Eye (tissue), 1 donor: ENCODE measurements around the gene C14orf93.

Source experiments
- DNase-seq: peaks from one replicate; pipeline ENCODE4 v3.0.0-alpha.2; 2015

The C14orf93 gene

GRCh38 chr14:23045419-23046357, 35.7 kb upstream of the C14orf93 start:
- no peak for DNase-seq

GRCh38 chr14:23044840-23045239, 34.9 kb upstream of the C14orf93 start:
- DNase-seq, result no peak

DNA sequence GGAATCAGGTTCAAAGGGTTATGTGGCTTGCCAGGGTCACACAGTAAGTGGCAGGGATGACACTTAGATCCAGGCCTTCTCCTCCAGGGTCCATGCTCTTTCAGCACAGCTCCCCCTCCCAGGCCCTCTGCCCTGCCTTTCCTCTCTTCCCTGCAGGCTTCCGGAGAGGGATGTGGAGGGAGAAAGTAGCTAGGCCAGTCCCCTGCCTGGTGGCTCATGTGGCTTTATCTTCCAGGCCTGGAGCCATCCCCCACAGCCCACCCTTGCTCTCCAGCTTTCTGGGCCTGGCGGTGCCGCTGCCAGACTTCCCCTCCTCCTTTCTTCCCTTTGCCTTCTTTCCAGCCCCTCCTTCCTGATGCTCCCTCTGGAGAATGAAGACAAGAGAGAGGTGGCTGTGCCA, 33.8 kb upstream of the C14orf93 start:
- no peak for DNase-seq

- no peak for DNase-seq
Measured at GRCh38 chr14:23043145-23043544, 33.2 kb upstream of the C14orf93 start.

GRCh38 chr14:23042162-23042965, 32.4 kb upstream of the C14orf93 start, which contains the start of gene PSMB11:
Gene PSMB11, plus strand, starts transcription at chr14:23042212. Its CDS starts 14 bp downstream, at chr14:23042226.
- no peak for DNase-seq

GRCh38 chr14:23041729-23042128, 31.8 kb upstream of the C14orf93 start:
- no peak for DNase-seq

GRCh38 chr14:23040100-23040499, 30.2 kb upstream of the C14orf93 start:
- DNase-seq, result no peak

DNA sequence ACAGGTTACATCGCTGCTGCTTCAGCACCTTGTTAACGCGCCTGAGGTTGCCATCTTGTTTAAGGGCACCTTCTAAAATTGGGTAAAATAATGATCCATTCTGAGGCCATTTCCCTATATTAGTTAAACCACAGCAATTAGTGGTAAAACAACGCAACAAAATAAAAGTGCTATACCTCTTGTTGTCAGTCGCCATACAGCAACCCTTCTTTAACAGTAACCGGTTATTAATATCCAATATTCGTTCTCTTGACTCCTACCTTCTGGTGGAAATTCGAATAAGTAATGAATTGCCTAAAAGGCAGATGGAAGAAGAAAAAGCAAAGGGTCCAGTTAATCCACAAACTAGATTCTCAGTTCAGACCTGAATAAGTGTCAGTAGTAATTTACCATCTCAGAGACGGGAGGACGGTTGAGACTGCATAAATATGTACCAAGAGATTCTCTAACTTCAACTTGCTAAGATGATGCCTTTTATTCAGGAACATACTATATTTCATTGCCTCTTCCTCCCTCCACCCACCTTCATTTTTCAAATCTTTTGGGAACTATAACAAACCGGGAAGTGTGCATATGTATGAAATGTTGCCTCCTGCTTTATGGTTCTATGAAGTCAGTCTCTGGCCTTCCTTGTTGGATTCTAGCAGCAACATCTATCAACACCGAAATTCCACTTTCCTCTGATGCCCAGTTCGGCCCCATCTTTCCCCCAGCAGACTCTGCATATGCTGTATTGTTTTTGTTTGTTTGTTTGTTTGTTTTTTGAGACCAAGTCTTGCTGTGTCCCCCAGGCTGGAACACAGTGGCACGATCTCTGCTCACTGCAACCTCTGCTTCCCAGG, 25.6 kb upstream of the C14orf93 start:
- no peak for DNase-seq

DNA sequence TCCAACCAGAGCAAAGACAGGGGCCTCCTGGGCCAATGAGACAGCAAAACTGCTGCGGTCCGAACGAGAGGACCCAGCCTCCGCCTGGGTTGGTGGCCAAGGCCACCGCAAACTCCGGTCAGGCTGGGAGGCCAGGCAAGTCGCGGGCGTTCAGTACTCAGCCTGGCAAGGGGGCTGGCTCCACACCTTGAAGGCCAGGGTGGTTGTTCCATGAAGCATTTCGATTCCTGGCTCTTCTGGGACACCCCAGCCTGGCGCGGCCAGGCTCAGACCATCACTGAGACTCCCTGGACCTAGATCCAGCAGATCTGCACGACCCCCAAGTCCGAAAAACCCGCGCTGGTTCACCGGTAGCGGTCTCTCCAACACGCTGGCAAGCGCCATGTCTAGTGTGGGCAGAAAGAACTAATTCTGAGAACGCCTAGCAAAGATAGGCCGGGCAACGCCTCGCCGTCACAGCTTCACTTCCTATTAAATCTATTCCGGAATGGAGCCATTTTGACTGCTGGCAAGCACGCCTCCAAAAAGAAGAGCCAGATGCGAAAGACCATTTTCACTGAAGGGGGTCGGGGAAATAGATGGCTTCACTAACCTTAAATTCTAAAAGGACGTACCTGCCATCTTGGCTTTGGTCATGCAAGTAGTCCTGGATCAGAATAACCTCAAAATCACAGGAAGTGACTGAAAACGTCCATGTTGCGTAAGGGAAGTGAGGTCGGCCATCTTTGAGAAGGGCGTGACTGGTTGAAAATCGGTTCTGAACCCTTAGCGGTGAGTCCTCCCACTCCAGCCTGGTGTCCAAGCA, 24.8 kb upstream of the C14orf93 start, which contains the start of gene PSMB5:
Gene PSMB5, minus strand, starts transcription at position 403 of the 805 bp plus-strand sequence. Its CDS starts 19 bp downstream, at position 384.
- DNase-seq, result peak; percentile 98

GRCh38 chr14:23033801-23034497, 24.0 kb upstream of the C14orf93 start:
- DNase-seq, result no peak

- DNase-seq, result no peak
Measured at GRCh38 chr14:23033251-23033727, 23.3 kb upstream of the C14orf93 start.

GRCh38 chr14:23030936-23031335, 21.0 kb upstream of the C14orf93 start:
- no peak for DNase-seq

GRCh38 chr14:23028799-23029198, 18.9 kb upstream of the C14orf93 start:
- no peak for DNase-seq

DNA sequence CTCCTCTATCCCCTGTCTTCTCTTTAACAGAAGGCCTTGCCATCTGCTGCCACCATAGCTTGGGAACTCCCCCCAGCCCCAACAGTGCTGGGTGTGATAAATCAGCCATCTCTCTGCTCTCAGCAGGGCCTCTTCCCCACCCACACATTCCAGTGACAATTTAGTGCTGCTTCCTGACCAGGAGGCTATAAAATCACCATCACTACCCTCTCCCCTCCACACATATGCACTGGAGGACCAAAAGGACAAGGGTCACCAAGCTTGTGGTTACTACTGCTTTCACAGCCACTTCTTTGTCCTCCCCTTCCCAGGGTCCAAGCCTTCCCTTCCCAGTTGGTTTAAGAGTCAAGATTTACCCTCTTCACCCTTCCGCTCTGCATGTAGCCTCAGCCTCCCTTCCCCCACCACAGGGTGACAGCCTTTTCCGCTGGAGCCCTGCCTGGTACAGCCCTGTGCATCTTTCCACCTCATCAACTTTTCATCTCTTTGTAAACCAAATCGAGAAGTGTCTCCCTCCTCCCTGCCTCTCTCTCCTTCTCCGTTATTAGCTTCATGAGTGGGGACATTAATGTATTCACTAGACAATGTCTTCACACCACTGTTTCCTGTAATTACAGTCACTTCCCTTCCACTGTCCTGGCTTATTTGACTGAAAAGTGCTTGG, 15.3 kb upstream of the C14orf93 start:
- DNase-seq, result peak; percentile 70

DNA sequence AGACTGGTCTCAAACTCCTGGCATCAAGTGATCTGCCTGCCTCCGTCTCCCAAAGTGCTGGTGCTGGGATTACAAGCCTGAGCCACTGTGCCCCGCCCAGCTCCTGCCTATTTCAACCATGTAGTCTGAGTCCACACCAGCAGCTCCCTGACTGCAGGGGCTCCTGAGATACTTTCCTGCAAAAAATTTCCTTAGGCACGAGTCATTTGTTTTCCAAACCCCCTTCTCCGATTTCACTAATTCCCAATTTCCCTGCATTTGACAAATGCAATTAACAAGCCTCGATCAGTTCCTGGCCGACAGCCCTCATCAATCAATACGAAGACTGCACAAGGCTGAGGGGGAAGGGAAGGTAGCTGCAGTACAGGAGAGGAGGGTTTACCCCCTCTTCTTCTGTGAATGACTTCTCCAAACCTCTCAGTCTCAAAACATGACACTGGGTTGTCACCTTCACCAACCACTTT, 14.7 kb upstream of the C14orf93 start:
- no peak for DNase-seq

DNA sequence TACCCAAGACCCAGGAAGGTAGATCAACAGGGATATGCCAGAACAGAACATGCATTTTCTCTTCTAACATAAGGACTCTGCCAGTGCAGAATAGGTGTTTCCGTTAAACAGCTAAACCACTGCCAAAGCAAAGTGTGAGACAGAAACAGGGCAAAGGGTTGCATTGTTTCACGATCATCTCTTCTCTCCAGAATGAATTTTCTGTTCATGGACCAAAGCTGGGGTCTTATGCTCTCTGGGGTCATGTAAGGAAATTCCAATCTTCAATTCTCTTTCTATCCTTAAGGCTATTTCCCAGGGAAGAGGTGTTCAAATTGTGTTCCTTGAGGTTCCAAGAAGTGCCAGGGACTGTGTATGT, 13.8 kb upstream of the C14orf93 start:
- DNase-seq, result no peak

- DNase-seq, result no peak
Measured at GRCh38 chr14:23023022-23023794, 13.3 kb upstream of the C14orf93 start.

DNA sequence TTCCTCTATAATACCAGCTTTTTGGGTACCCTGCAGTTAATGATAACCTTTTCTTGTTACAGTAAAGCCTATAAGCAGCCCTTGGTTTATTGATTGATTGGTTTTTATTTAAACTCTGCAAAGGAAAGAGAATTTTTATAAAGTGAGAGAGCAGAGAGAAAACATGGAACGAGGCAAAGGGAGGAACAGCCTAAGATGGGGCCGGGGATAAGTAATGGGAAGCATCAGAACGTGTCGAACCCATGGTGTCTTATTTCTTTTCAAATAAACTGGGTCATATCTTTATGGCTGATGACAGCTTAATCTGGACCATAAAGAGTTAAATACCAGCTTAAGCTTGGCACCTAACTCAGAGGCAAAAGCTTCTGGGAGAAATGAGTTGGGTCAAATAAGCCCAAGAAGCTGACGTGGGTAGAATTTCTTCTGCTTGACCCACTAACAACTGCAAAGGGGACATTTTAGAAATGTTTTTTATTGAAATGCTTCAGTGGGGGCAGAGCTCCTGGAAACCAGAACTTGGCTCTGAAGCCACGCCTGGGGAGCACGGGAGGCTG, 12.0 kb upstream of the C14orf93 start:
- DNase-seq, result peak; percentile 44

DNA sequence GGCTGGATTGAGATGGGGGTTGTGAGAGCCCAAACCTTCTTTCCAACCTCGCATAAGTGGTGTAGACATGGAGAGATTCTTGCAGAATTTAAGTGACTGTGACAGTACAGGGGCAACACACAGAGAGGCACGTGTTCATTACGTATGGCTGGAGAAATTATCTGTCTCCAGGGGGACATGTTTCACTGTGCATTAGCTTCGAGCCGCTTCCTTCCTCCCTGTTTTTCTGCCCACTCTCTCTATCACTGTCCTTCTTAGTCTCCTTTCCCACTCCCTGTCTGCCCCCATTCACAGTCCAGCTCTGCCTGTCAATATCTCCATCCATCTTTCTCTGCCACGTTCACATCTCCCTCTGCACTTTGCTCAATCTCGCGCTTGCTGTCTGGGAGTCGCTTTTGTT, 11.5 kb upstream of the C14orf93 start:
- peak; percentile 88 for DNase-seq
